HL-60/S4 treated with phorbol 12-myristate 13-acetate at 8.2 ng/mL for 4 days and 3 days (cell line): ENCODE results near the gene TOPORS.
"Not testable (repeated sequence)": the region's sequence is repeated elsewhere in the genome, so short reads cannot be mapped to it uniquely, and the experiment has no call there.

ENCODE experiments used
- in situ Hi-C: fragments of 300-500 bp; cut with MboI; formaldehyde crosslinking; loops from 2 replicates; pipeline ENCODE4 v1.15.0; 2022; ENCODE audit warnings: low sequenced_read_pairs

Gene TOPORS

DNA sequence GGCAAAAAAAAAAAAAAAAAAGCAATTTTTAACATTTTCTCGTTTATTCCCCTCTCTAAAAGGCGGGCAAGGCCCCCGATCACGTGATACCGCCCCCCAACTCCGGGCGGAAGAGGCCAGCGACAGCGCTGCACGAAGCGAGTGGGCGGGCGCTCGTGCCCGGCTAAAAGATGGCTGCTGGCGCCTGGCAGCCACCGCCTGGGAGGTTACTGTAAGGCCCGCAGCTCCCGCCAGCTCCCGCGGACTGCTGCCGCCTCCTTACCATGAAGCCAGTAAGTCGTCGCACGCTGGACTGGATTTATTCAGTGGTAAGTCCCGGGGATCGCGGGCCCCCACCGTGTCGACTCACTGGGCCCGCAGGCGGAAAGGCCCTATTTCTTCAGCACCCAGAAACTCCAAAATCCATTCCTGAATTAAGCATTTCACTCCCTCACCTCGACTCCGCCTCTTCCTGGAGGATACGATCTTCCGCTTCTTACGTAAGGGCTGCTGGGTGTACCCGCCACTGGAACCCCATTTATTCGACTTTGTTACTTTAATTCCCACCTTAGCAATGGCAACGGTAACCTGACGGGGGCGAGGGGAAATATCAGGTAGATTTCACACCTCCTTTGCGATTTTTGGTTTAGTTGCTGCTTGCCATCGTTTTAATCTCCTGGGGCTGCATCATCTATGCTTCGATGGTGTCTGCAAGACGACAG is at the start of gene TOPORS, which contains the start of gene SMIM27:
TSS of gene TOPORS (minus strand) at position 415 of the 701 bp plus-strand sequence. CDS start at position 265, 150 bp downstream.
TSS of gene SMIM27 (plus strand) at position 156 of the 701 bp plus-strand sequence. CDS start at position 264, 108 bp downstream.
- in situ Hi-C loops, result loop anchor here (25.0 kb wide), 1 partner anchor 165 kb away; the partner anchor contains the start of gene ACO1

DNA sequence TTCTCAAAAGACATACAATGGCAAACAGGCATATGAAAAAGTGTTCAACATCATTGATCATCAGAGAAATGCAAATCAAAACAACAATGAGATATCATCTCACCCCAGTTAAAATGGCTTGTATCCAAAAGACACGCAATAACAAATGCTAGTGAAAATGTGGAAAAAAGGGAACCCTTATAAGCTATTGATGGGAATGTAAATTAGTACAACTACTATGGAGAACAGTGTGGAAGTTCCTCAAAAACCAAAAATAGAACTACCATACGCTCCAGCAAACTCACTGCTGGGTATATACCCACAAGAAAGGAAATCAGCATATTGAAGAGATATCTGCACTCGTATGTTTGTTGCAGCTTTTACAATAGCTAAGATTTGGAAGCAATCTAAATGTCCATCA is 46.6 kb upstream of the TOPORS start:
- in situ Hi-C loops, result not testable (repeated sequence)

DNA sequence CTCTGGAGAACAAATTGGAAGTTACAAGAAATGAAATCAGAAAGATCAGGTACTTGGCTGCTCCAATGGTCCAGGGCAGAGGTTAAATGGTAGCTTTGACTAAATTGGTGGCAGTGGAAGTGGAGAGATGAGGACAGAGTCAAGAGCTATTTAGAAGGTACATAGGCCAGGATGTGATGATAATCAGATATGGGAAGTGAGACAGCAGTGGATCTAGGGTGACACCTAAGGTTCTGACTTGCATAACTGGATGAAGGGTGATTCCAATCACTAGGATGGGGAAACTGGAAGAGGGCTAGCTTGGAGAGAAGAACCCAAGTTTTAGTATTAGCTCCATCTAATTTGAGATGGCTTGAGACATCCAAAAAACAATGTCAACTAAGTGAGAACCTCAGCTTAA is 44.5 kb upstream of the TOPORS start:
- in situ Hi-C loops, result no loop called here

DNA sequence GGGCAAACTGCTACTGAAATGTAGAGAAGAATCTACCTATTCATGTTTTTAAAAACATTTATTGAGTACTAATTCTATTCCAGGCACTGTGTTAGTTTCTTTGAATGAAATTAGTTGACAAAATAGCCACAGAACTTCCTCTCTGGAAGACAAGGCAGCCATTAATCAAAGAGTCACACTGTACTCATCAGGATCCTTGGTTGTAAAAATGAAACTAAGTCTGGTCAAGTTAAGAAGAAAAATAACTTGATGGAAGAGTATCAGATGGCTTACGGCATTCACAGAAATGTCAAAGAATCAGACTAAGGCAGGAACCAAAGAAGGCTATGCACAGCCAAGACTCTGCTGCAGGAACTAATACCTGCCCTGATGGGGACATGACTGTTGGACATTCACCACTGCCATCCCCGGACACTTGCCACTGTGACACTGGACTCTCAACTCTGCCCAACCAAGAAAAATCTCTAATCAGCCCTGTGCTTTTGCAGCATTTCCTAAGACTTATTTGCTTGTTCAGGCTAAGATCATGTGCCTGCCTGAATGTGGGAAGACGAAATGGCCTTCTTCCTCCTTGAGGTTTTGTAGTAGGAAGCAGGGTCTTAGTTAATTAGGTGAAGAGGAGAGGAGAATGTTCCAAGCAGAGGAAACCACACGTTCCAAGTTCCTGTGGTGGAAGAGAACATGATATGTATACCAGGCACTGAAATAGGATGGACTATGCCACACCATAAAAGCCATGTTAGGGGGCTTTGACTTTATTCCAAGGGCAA is 43.9 kb upstream of the TOPORS start:
- in situ Hi-C loops, result no loop called here

DNA sequence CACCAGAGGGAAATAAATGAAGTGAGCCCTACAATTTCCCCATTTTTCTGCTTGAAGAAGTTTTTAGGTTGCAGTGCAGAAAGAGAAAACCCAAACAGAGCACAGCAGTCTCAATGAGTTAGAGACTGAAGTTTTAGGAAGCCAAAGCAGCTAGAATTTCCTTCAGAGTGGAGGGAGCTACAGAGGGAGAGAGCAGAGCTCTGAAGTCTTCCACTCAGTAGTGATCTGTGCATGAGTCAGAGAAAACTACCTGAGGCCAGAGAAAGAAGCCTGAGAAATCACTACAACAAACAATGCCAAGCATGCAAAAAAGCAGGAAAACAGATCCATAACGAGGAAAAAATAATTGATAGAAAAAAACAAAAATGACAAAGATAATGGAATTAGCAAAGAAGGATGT is 38.5 kb upstream of the TOPORS start:
- in situ Hi-C loops, result no loop called here

DNA sequence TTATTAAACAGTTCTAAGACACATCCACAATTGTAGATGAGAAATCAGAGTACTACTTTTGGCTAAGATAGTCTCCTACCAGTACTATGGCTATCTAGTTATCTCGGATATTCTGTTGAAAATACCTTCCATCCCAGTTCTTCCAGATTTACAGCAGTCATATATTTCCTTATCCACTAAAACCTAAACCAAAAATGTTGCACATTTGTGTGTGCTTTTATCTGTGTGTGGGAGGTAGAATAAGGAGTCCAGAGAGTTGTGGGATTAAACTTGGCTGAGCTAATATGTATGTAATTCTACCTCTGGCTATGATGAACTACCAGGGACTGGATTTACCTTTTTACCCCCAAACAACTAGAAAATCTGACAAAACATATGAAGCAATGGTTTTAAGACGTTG is 38.1 kb upstream of the TOPORS start:
- in situ Hi-C loops, result no loop called here

DNA sequence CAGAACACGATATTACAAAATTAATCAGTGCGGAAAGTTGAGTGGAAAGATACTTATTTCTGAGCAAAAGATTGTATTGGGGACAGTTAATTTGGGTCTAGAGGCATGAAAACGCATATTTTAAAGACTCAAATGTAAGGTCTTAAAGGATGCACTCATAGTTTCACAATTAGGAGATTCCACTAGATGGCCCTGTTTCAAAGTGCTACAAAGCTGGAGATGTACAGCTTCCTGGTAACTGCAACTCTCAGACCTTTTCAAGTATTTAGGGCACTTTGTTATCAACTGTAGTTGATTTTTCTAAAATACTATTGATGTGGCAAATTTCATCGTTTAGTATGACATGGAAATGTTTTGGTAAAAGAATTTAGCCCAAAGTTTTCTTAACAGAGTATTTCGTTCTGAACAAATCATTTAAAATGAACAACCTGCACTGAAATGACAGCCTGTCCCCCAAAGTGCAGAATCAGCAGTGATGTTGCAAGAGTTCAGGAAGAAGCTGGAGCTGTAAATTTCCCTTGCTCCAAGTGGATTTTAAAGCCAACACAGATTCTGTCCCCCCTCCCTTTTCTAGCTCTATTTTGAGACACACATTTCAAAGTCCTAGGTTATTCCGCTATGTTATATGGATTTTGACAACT is 36.8 kb upstream of the TOPORS start:
- in situ Hi-C loops, result loop anchor here (10.0 kb wide), 1 partner anchor 376 kb away; no protein-coding TSS in a partner anchor

DNA sequence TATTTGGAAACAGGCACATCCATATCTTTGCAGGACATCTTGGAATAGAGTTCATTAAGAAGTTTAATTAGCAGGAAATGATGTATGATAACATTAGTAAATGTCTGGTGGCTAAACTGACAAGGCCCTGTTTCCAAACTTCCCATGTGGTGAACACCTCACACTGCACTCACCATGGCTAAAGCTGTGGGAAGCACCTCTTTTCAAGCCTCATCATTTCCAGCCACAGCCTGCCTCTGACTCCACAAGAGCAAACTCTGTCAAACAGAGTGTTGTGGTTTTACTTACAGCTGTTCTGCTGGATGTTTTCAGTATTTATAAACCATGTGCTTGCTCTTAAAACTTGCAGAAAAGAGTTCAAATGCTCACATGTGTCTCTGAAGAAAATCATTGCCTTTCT is 35.5 kb upstream of the TOPORS start:
- in situ Hi-C loops, result loop anchor here (10.0 kb wide), 1 partner anchor 377 kb away; no protein-coding TSS in a partner anchor

DNA sequence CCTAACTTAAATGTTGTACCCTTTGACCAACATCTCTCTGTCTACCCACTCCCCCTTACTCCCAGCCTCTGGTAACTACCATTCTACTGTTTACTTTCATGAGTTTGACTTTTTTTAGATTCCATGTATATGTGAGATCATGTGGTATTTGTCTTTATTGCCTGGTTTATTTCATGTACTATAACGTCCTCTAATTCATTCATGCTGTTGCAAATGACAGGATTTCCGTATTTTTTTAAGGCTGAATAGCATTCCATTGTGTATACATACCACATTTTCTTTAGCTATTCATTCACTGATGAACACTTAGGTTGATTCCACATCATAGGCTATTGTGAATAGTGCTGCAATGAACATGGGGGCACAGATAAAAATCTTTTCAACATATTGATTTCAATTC is 32.4 kb upstream of the TOPORS start:
- in situ Hi-C loops, result loop anchor here (10.0 kb wide), 1 partner anchor 380 kb away; no protein-coding TSS in a partner anchor

DNA sequence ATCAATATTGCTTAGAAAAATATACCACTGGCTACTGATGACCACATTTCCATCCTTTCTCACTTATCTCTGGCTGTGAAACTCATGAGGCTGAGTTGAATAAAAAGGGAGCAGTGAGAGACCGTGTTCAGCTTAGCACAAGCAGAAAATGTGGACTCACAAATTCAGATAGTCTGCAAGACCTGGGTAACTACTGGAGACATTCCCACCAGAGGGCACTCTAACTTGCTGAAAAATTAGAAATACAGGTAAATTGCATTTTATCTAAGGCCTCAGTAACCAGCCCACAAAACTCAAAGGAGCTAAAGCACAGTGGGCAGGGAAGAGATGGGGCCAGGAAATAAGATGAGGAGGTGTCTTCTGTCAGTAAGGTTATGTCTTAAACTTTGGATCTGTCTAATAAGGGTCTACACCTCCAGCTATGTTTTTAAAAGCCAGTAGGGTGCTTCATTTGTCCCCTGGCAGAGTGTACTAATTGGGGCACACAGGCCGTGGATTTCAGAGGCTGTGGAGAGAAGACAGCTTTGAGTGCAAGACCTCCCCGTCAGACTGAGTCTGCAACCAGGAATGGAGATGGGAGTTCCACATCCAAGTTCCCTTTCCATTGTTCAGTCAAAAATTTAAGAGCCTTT is 29.2 kb upstream of the TOPORS start:
- in situ Hi-C loops, result loop anchor here (10.0 kb wide), 1 partner anchor 383 kb away; no protein-coding TSS in a partner anchor

DNA sequence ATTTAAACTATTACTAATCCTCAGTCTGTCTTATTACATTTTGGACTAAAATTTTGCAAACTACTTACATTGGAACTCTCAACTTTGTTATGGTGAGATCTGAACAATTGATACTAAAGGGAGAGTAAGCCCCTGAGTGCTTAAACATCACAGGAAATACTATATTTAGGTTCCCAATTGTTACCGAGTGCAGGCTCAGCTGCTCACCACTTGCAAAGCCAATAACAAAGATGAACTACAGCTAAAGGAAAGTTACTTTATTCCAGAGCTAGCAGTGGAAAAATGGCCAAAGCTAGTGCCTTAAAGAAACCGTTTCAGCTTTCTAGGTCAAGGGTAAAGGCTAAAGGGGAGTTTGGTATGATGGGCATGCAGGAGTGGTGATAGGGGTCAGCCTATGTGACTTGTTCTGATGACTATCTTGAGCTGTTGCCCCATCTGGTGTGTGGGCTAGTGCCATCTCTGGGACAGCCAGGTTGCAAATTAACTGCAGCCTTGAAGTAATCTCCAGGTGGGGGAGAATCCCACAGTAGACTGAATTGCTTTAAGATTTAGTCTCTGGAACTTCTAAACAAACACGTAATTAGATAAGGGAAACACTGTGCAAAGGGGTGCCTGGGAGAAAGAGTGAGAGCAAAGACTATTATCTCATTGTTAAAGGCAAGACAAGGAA is 28.4 kb upstream of the TOPORS start:
- in situ Hi-C loops, result loop anchor here (10.0 kb wide), 1 partner anchor 384 kb away; no protein-coding TSS in a partner anchor

DNA sequence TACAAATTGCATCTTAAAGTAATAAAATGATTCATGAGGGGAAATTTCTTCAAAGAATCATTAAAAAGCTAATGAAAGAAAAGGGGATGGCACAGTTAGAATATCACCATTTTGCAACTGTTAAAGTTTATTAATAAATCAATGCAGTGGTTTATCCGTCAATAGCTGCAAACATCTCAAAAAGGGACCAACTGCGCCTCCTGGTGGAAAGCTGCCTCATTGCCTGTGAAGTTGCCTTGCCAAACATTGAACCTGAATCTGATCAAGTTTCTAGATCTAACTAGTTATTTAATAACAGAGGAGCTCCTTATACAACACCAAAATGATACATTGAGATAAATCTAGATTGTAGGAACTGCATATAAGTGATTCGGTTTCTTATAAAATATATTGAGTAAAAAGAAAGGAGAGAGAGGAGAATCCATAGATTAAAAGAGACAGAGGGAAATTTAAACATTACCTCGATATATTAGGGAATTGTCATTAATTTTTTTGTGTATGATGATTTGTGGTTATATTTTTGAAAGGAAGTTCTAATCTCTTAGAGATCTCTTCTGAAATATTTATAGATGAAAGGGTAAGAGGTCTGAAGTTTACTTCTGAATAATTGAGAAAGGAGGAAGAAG is 27.4 kb upstream of the TOPORS start:
- in situ Hi-C loops, result loop anchor here (10.0 kb wide), 1 partner anchor 385 kb away; no protein-coding TSS in a partner anchor

DNA sequence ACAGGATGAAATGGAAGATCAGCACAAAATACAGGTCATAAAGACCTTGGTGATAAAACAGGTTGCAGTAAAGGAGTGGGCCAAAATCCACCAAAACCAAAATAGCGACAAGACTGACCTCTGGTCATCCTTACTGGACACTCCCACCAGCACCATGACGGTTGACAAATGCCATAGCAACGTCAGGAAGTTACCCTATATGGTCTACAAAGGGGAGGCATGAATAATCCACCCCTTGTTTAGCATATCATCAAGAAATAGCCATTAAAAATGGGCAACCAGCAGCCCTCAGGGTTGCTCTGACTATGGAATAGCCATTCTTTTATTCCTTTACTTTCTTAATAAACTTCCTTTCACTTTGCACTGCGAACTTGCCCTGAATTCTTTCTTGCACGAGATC is 26.6 kb upstream of the TOPORS start:
- in situ Hi-C loops, result no loop called here

DNA sequence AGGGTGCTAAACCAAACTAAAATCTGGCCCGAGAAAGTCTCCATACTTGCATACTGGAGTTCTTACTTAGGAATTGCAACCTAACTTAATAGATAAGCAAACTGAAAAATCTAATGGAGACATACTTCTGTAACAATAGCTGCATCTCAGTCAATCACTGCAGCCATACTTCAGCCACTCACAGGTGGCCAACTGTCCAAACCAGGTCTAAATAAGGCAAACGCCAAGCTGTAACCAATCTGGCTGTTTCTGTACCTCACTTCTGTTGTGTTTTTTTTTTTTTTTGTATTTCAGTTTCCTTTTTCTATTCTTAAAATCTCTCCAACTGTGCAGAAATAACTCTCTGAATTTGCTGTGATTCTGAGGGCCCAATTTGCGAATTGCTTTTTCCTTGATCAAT is 24.9 kb upstream of the TOPORS start:
- in situ Hi-C loops, result no loop called here

DNA sequence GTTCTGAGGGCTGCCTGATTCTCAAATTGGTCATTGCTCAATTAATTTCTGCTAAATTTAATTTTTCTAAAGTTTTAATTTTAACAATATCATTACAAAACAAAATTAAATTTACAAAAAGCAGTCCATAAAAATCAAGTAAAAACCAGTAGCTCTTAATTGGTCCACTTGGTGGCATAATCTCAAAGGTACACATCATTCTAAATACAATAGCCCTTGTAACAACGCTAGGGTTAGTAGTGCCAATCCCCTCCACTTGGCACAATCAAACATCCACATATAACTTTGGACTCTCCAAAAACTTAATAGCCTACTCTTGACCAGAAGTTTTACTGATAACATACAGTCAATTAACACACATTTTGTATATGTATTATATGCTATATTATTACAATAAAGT is 22.5 kb upstream of the TOPORS start:
- in situ Hi-C loops, result loop anchor here (25.0 kb wide), 1 partner anchor 188 kb away; the partner anchor contains the start of gene ACO1

DNA sequence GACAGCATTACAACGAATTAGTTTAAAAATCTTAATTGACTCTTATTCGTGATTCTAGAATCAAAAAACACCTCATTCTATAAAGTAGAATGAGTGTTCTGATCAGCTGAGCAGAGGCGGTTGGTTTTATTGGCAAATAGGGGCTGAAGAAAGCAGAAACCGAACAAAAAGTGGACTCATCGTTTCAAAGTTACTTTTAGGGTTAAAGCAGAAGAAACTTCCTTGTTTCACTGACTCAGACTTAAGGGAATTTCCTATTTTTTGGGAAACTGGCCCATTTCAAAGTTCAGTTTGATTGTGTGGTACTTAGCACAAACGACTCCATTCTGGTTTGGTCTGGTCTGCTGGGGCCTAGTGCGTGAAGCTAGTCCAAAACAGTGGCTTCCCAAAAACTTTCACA is 21.4 kb upstream of the TOPORS start:
- in situ Hi-C loops, result loop anchor here (25.0 kb wide), 1 partner anchor 187 kb away; the partner anchor contains the start of gene ACO1

DNA sequence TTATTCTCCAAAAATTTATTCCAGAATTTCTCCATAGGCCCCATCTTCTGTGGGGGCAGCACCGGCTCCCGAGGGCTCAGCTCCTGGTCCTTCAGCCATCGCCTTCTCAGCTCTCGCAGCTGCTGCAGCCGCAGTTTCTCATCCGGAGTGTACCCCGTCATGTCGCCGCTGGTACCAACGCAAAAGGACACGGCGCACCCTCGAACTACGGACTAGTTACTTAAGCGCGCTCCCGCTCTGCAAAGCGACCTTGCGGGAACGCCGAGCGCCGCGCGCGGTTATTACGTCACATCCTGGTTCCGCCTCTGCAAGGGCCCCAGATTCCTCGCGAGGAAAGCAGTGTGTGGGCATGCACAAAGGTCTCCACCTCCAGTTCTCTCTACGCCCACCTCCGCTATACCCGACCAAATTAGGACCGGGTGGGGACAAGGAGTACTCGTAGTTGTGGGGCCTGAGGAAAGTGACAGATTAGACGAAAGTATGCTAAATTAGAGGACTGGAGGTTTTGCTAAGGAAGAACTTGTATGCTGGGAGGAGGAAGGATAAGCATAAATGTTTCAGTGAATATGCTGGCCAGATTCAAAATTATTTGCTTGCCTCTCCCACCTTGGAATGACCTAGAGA is 20.6 kb upstream of the TOPORS start, which contains the start of gene NDUFB6:
TSS of gene NDUFB6 (minus strand) at position 260 of the 624 bp plus-strand sequence. CDS start at position 161, 99 bp downstream.
- in situ Hi-C loops, result loop anchor here (25.0 kb wide), 1 partner anchor 186 kb away; the partner anchor contains the start of gene ACO1

DNA sequence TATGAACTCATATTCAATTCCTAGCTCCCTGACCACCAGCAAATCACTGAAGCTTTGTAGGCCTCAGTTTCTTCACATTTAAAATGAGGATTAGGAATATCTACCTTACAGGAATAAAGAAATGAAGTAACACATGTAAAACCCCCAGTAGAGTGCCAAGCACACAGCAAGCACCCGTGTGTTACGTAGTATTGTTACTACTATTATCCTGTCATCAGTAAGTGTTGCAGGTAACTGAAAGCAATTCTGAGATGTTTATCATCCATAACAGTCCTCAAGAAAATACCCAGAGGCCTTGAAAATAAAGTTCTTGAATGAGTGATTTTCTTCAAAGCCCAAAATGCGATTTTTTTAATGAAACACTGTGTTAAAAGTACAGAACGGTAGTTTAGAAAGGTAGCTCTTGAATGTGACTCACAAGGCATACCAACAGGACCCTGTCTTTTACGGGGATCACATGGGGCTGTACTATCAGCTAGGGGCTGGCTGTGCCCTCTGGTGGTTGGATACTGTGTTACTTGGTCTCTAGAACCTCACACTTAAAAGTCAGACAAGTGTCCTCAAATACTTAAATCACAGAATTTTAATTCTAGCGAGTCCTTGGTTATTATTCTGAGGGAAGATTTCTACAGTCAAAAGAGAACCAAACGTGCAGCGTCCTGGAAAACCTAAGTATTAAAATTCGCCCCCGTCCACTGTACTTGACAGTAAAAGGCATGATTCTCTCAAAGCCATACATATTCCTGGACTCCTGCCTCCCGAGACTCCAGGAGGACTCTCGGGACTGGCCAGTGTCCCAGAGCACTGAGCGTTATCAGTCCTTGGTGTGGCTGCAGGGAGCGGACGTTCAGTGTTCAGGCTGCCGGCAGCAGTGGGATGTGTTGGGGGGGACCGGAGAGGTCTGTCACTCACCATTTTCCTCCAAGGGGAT is 19.8 kb upstream of the TOPORS start:
- in situ Hi-C loops, result loop anchor here (25.0 kb wide), 1 partner anchor 185 kb away; the partner anchor contains the start of gene ACO1
